Naive thymus-derived CD4-positive, alpha-beta T cell (primary cell): ENCODE data around the gene ZNF672. TPM values are rescaled to one million over a fixed set of nuclear protein-coding genes. Genes with fewer than 3 reads are reported as not detected.

Source experiments
- ATAC-seq: fragments of 150-1000 bp; cut with Tn5 transposase; 2 replicates; pipeline ENCODE4 v1.10.0; 2021; ENCODE audit warnings: mild to moderate bottlenecking, moderate library complexity
- CTCF ChIA-PET: fragments of 350-600 bp; sonication (Branson Sonifier 250); formaldehyde crosslinking; loops from one replicate; lab custom pipeline; 2021; ENCODE audit warnings: antibody characterized with exemption; lab: Charles Lee
- POLR2A ChIA-PET: fragments of 350-600 bp; sonication (Branson Sonifier 250); formaldehyde crosslinking; loops from one replicate; lab custom pipeline; 2021; ENCODE audit warnings: antibody characterized with exemption, inconsistent platforms; lab: Charles Lee
- DNase-seq, 9 donors: peaks; one replicate each; pipeline versions ENCODE4 v3.0.0 to v3.0.0-alpha.2; 2020 to 2022; ENCODE audit warnings: mixed read lengths in 1 of 9
- H3K27ac ChIP-seq: one replicate; pipeline ENCODE4 v1.7.0; 2013; ENCODE audit warnings: mild to moderate bottlenecking, low read depth, low read length, moderate library complexity
- H3K27me3 ChIP-seq, 2 donors: one replicate each; pipeline ENCODE4 v1.7.0; 2013; ENCODE audit warnings: low read length in 2 of 2, mild to moderate bottlenecking in 2 of 2, moderate library complexity in 2 of 2; ENCODE audit not compliant: control insufficient read depth in 2 of 2, insufficient read depth in 2 of 2
- H3K36me3 ChIP-seq, 3 experiments: 1 replicate in 2 of 3; 2 replicates in 1 of 3; pipeline ENCODE4 v1.7.0; 2013; ENCODE audit warnings: low read length in 3 of 3, mild to moderate bottlenecking in 3 of 3, moderate library complexity in 1 of 3; ENCODE audit not compliant: insufficient read depth in 3 of 3, control insufficient read depth in 2 of 3
- H3K4me1 ChIP-seq, 2 donors: one replicate each; pipeline ENCODE4 v1.7.0; 2013; ENCODE audit warnings: low read length in 2 of 2, mild to moderate bottlenecking in 2 of 2, moderate library complexity in 1 of 2; ENCODE audit not compliant: control insufficient read depth in 2 of 2, insufficient read depth in 2 of 2
- H3K4me3 ChIP-seq: 2 replicates; pipeline ENCODE4 v1.7.0; 2013; ENCODE audit warnings: mild to moderate bottlenecking, low read length
- H3K9me3 ChIP-seq, 3 experiments: 1 replicate in 2 of 3; 2 replicates in 1 of 3; pipeline ENCODE4 v1.7.0; 2013; ENCODE audit warnings: low read length in 3 of 3; ENCODE audit not compliant: control insufficient read depth in 2 of 3
- H3K27ac Mint-ChIP-seq, 9 donors: one replicate each; pipeline ENCODE4 v1.8.0; 2020 to 2022; ENCODE audit warnings: mixed read lengths in 9 of 9, mild to moderate bottlenecking in 8 of 9, moderate library complexity in 5 of 9, inconsistent platforms in 2 of 9
- H3K27me3 Mint-ChIP-seq, 5 donors: one replicate each; pipeline ENCODE4 v1.8.0; 2021 to 2022; ENCODE audit warnings: mixed read lengths in 5 of 5, mild to moderate bottlenecking in 1 of 5
- H3K36me3 Mint-ChIP-seq, 5 donors: one replicate each; pipeline ENCODE4 v1.8.0; 2020 to 2022; ENCODE audit warnings: mixed read lengths in 5 of 5, mild to moderate bottlenecking in 3 of 5, inconsistent platforms in 1 of 5
- H3K4me1 Mint-ChIP-seq, 7 donors: one replicate each; pipeline ENCODE4 v1.8.0; 2020 to 2022; ENCODE audit warnings: mixed read lengths in 7 of 7, mild to moderate bottlenecking in 3 of 7, inconsistent platforms in 1 of 7
- H3K4me3 Mint-ChIP-seq, 10 donors: one replicate each; pipeline ENCODE4 v1.8.0; 2020 to 2022; ENCODE audit warnings: mild to moderate bottlenecking in 10 of 10, mixed read lengths in 10 of 10, moderate library complexity in 6 of 10, inconsistent platforms in 2 of 10
- H3K9me3 Mint-ChIP-seq, 11 donors: one replicate each; pipeline ENCODE4 v1.8.0; 2020 to 2022; ENCODE audit warnings: mixed read lengths in 11 of 11, mild to moderate bottlenecking in 4 of 11, inconsistent platforms in 1 of 11, moderate library complexity in 1 of 11
- intact Hi-C, 2 donors: fragments of 100-400 bp; cut with micrococcal nuclease; formaldehyde crosslinking; loops; one replicate each; pipeline ENCODE4 v1.15.1; 2023
- polyA plus RNA-seq, 2 donors: library from polyadenylated mRNA; unstranded; fragments of 300-500 nt; fragmentation: Illumina TruSeq; gene quantifications; one replicate each; pipeline ENCODE4 v1.2.3, GENCODE V29; 2021
- total RNA-seq, 6 experiments: library from RNA in 5 of 6; stranded (reverse) in 5 of 6; gene quantifications; 1 replicate in 5 of 6; 2 replicates in 1 of 6; pipeline ENCODE4 v1.2.3 and lab custom pipeline; 2021 to 2026

The ZNF672 gene
- total and polyA plus RNA-seq, 7 experiments from 2014 or later: 16.6 to 49.8 (median 35.3) TPM

DNA sequence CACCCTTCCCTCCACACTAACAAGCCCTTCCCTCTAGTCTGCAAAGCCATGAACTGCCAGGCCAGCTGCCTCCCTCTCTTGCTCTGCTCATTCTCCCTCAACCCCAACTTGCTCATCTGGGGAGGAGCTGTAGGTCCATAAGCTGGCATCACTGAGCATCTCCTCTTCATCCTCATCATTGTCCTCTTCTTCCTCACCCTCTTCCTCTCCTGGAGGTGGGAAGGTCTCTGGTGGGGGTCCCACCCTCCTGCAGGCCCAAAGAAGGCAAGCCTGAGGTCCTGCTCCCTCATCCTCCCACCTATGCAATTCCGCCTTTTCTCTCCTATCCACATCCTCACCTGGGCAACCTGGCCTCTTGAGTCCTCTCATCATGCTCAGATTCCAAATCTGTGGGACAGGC lies 18.2 kb downstream of the ZNF672 start:
- intact Hi-C loops: no loop called here
- peaks cover 34 to 50% of the 10 kb centered on the region in 2 donors for H3K4me1 ChIP-seq
- Mint-ChIP-seq H3K4me1 (peaks cover 0 to 42% (median 37%) of the 10 kb centered on the region in 7 donors), H3K36me3 (peaks cover 0 to 16% (median 0%) of the 10 kb centered on the region in 5 donors), H3K27ac (peak overlapping the region in 7 of 9 donors; percentile 26 to 78 (median 51)), H3K9me3 (peaks cover 0 to 4% (median 0%) of the 10 kb centered on the region in 11 donors), H3K27me3 (no peaks in the 10 kb centered on the region), H3K4me3 (peak overlapping the region in 3 of 10 donors; percentile 27 to 98 (median 96))
- peaks cover 0 to 36% (median 0%) of the 10 kb centered on the region in 3 experiments for H3K36me3 ChIP-seq
- CTCF ChIA-PET: no interaction called here
- no peak overlapping the region for H3K4me3 ChIP-seq
- POLR2A ChIA-PET: no interaction called here
- H3K27ac ChIP-seq: peak overlapping the region; percentile 14
- no peaks in the 10 kb centered on the region for H3K27me3 ChIP-seq
- ATAC-seq: no peak
- no peaks in the 10 kb centered on the region for H3K9me3 ChIP-seq
- DNase-seq: no peak

DNA sequence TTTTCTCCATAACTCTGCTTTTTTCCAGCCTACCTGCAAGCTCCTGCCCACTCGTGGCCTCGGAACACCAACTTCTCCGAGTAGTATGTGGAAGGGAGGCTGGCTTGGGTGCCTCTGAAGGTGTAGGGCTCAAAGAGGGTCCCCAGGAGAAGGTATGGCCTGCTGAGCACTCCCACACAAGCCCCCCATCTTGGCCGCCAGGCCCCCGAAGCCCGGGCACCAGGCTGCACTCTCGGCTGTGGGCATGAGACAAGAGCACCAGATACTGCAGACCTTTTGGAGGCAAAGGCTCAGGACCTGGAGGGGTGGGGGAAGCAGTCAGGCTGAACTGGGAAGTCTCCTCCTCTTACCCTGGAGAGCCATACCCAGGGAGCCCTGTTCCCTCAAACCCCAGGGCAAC lies 19.2 kb downstream of the ZNF672 start:
- Histone ChIP-seq H3K4me1 (peaks cover 34 to 52% of the 10 kb centered on the region in 2 donors), H3K36me3 (peaks cover 0 to 25% (median 0%) of the 10 kb centered on the region in 3 experiments), H3K4me3 (no peak overlapping the region), H3K9me3 (no peaks in the 10 kb centered on the region), H3K27ac (peak overlapping the region; percentile 81), H3K27me3 (no peaks in the 10 kb centered on the region)
- Mint-ChIP-seq H3K4me3 (peak overlapping the region in 8 of 10 donors; percentile 81 to 98 (median 90)), H3K27ac (peak overlapping the region in 7 of 9 donors; percentile 18 to 98 (median 95)), H3K36me3 (peaks cover 0 to 16% (median 0%) of the 10 kb centered on the region in 5 donors), H3K27me3 (no peaks in the 10 kb centered on the region), H3K9me3 (peaks cover 0 to 4% (median 0%) of the 10 kb centered on the region in 11 donors), H3K4me1 (peaks cover 7 to 45% (median 43%) of the 10 kb centered on the region in 7 donors)
- ChIA-PET CTCF (no interaction called here), POLR2A (interaction anchor here (1.0 to 9.5 kb wide), 2 partner anchors 16 to 19 kb away, joined by 3 to 154 read pairs; partner anchors contain the start of gene ZNF672)
- ATAC-seq (no peak), DNase-seq (no peak)
- intact Hi-C loops: no loop called here

DNA sequence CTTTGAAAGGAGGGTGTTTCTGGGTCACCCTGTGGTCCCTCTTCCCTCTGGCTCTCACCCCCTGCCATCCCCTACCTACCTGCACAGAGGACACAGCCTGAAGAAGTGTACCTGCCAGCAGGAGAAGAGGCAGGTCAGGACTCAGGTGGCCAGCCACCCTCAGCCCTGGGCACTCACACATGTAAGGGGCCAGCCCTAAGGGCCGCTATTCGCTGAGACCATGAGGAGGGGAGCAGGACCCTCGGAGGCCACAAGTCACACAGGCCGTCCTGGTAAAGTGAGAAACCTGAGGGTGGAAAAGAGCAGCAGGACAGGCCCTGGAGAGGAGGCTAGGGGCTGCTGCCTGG lies 19.7 kb downstream of the ZNF672 start:
- Mint-ChIP-seq H3K9me3 (peaks cover 0 to 4% (median 0%) of the 10 kb centered on the region in 11 donors), H3K27ac (peak overlapping the region; percentile 24 to 98 (median 95)), H3K27me3 (no peaks in the 10 kb centered on the region), H3K36me3 (peaks cover 0 to 18% (median 0%) of the 10 kb centered on the region in 5 donors), H3K4me1 (peaks cover 12 to 50% (median 48%) of the 10 kb centered on the region in 7 donors), H3K4me3 (peak overlapping the region; percentile 81 to 98 (median 91))
- POLR2A ChIA-PET: interaction anchor here (1.2 to 9.5 kb wide), 6 partner anchors 11 to 58 kb away, joined by 3 to 154 read pairs (median 19); partner anchors contain the start of genes SH3BP5L and ZNF672
- Histone ChIP-seq H3K36me3 (peaks cover 0 to 25% (median 0%) of the 10 kb centered on the region in 3 experiments), H3K4me1 (peaks cover 39 to 57% of the 10 kb centered on the region in 2 donors), H3K9me3 (no peaks in the 10 kb centered on the region), H3K4me3 (peak overlapping the region; percentile 69), H3K27ac (peak overlapping the region; percentile 81), H3K27me3 (no peaks in the 10 kb centered on the region)
- ATAC-seq: no peak
- DNase-seq: no peak
- intact Hi-C loops: loop anchor here in 1 of 2 donors (1.0 kb wide), 1 partner anchor 19 kb away; the partner anchor contains the start of gene ZNF672
- CTCF ChIA-PET: interaction anchor here (1.6 to 2.5 kb wide), 4 partner anchors 16 to 32 kb away, joined by 7 to 11 read pairs (median 8); partner anchors contain the start of gene SH3BP5L

DNA sequence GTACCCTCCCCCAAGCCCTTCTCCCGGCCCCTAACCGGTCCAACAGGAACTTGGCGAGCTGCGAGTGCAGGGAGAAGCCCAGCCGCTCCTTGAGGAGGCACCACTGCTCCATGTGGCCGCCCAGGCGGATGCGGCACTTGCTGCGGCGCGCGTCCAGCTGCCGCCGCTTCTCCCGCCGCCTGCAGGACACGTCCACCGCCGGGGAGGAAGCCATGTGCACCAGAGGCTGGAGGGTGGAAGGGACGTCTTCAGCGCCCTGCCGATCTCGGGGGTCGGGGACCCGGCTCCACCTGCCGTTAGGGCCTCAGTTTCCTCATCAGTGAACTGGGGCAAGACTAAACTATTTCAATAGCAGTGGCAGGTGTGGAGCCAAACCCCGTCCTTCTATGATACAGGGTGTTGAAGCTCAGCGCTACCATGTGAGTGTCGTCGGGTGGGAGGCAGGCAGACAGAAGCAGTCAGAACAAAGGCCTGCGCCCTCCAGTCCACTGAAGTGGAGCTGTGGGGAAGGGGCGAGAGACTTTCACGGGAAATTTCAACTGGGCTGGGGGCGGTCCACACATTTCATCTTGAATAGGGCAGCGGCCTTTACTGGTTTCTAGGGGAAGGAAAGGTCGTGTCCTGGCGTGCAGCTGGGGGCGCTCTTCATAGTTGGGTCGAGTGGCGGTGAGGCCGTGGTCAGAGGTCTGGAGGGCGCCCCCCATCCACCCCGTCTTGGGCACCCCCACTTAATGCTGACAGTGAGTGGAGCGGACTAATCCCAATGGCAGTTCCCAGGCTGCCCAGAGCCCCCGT lies 20.3 kb downstream of the ZNF672 start:
- H3K27me3 Mint-ChIP-seq: no peaks in the 10 kb centered on the region
- peaks cover 16 to 53% (median 50%) of the 10 kb centered on the region in 7 donors for H3K4me1 Mint-ChIP-seq
- peaks cover 0 to 4% (median 0%) of the 10 kb centered on the region in 11 donors for H3K9me3 Mint-ChIP-seq
- DNase-seq: peak in 3 of 9 donors; percentile 16 to 56 (median 20)
- CTCF ChIA-PET: interaction anchor here (0.7 to 2.5 kb wide), 8 partner anchors 11 to 32 kb away, joined by 3 to 11 read pairs (median 7); partner anchors contain the start of genes SH3BP5L and ZNF672
- ATAC-seq: peak; percentile 51
- peaks cover 0 to 22% (median 0%) of the 10 kb centered on the region in 3 experiments for H3K36me3 ChIP-seq
- peaks cover 40 to 53% of the 10 kb centered on the region in 2 donors for H3K4me1 ChIP-seq
- peak overlapping the region; percentile 81 to 98 (median 91) for H3K4me3 Mint-ChIP-seq
- peak overlapping the region; percentile 81 for H3K27ac ChIP-seq
- POLR2A ChIA-PET: interaction anchor here (0.6 to 9.5 kb wide), 9 partner anchors 11 to 57 kb away, joined by 3 to 154 read pairs (median 4); partner anchors contain the start of genes SH3BP5L and ZNF672
- peaks cover 0 to 18% (median 0%) of the 10 kb centered on the region in 5 donors for H3K36me3 Mint-ChIP-seq
- intact Hi-C loops: loop anchor here in 1 of 2 donors (1.0 kb wide), 1 partner anchor 20 kb away; the partner anchor contains the start of gene ZNF672
- no peaks in the 10 kb centered on the region for H3K27me3 ChIP-seq
- H3K4me3 ChIP-seq: peak overlapping the region; percentile 69
- H3K9me3 ChIP-seq: no peaks in the 10 kb centered on the region
- peak overlapping the region; percentile 90 to 98 (median 96) for H3K27ac Mint-ChIP-seq

DNA sequence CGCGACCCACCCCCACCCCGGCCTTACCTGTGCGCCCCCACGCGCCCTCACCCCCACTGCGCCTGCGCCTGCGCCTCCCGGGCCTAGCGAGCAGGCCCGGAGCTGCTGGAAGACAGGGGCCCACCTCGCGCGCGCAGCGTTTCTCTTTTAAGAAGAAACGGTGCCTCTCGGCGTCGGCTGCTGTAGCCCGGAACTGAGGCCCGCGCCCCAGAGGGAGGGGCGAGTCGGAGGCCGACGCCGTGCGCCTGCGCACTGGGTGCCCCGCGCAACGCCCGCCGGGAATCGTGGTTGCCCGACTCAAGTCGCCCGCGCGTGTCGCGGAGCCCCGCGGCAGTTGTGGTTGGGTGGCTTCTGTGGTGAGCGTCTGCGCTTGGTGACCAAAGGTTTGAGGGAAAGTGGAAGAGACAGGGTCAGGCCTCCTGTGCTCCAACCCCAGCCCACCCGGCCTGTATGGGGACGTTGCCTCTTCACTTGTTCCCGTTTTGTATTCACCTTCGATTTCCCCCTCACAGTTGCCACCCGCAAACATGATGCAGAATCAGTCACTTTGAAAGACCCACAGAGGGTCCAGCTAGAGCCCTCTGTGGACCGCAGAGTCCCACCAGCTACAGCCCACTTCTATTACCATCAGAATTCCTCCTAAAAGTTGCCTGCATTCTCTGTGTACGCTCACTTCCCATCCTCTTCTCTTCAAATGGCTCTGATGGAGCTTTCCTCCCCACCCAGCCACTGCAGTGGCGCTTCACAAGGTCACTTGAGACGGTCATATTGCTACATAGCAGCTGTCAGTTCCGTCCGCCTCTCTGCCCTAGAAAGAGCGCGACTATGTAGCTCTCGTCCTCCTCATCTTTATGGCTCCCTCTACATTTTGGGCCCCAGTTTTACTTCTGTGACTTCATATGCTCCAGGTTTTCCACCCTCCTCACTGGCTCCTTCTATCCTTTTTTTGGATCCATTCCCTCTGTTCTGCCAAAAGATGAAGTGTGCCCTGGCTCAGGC lies 21.2 kb downstream of the ZNF672 start, which contains the start of gene ZNF692:
TSS of gene ZNF692 (minus strand) at position 195 of the 999 bp plus-strand sequence. CDS start 776 bp downstream, outside the sequence.
- peak within 1 kb of the TSS; percentile 78 for H3K4me3 ChIP-seq
- peaks cover 23 to 60% (median 51%) of the 10 kb centered on the region in 7 donors for H3K4me1 Mint-ChIP-seq
- ChIA-PET CTCF (interaction anchor here (0.6 to 2.5 kb wide), 8 partner anchors 10 to 456 kb away, joined by 3 to 11 read pairs (median 7); partner anchors contain the start of genes SH3BP5L and ZNF672), POLR2A (interaction anchor here (0.6 to 9.5 kb wide), 12 partner anchors 12 to 57 kb away, joined by 3 to 154 read pairs (median 4); partner anchors contain the start of genes SH3BP5L and ZNF672)
- H3K27me3 Mint-ChIP-seq: no peaks in the 10 kb centered on the region
- peaks cover 0 to 14% (median 0%) of the 10 kb centered on the region in 5 donors for H3K36me3 Mint-ChIP-seq
- no peaks in the 10 kb centered on the region for H3K27me3 ChIP-seq
- peak; percentile 96 to 98 (median 97) for DNase-seq
- H3K9me3 ChIP-seq: no peaks in the 10 kb centered on the region
- H3K27ac ChIP-seq: peak within 1 kb of the TSS; percentile 81
- ATAC-seq: peak; percentile 93
- H3K27ac Mint-ChIP-seq: peak within 1 kb of the TSS; percentile 90 to 98 (median 96)
- peaks cover 0 to 13% (median 0%) of the 10 kb centered on the region in 3 experiments for H3K36me3 ChIP-seq
- intact Hi-C loops: loop anchor here (1.0 kb wide), 4 partner anchors 14 to 47 kb away; partner anchors contain the start of genes PGBD2 (in 2 of the 2) and ZNF672 (in 2 of the 2)
- H3K4me3 Mint-ChIP-seq: peak within 1 kb of the TSS; percentile 81 to 98 (median 91)
- H3K4me1 ChIP-seq: peaks cover 39 to 50% of the 10 kb centered on the region in 2 donors
- peaks cover 0 to 4% (median 0%) of the 10 kb centered on the region in 11 donors for H3K9me3 Mint-ChIP-seq
